ENCODE results near the gene GSTCD. TPM values are rescaled to one million over a fixed set of nuclear protein-coding genes. Genes with fewer than 3 reads are reported as not detected.

The GSTCD gene
- total and polyA plus RNA-seq, 2 experiments from 2014 or later, result 2.9 to 6.7 TPM

GRCh38 chr4:105815701-105816100 is 107.1 kb downstream of the GSTCD start:
- H3K27ac ChIP-seq, result no peak overlapping the region
- H3K9ac ChIP-seq, result no peak overlapping the region
- H4K20me1 ChIP-seq (ENCODE audit: insufficient read depth), result no peaks in the 10 kb centered on the region
- no peaks in the 10 kb centered on the region; the same call in 1 of the 2 replicates for H3K9me2 ChIP-seq (ENCODE audit: insufficient read depth)
- TF ChIP-seq EZH2phosphoT487 (IDR thresholded peaks at IDR 0.05; ENCODE audit: insufficient read depth, low read depth), result no peak
- no peak for TF ChIP-seq EZH2 (IDR thresholded peaks at IDR 0.05; ENCODE audit: insufficient read depth, poor library complexity, severe bottlenecking)
- no peaks in the 10 kb centered on the region for H3K27me3 ChIP-seq (replicated peaks; ENCODE audit: insufficient read depth)
- WGBS, 2 experiments (ENCODE audit: low coverage in 1 of 2, low lambda C conversion rate in 2 of 2, missing lambda C conversion rate in 2 of 2), result 15 to 21% methylated on average over 1 of the region's 1 CpG
- H3K4me3 ChIP-seq, result no peak overlapping the region
- no peaks in the 10 kb centered on the region for H3K79me2 ChIP-seq (ENCODE audit: insufficient read depth)
- in situ Hi-C loops (cut with MboI), result no loop called here
- H3K9me3 ChIP-seq (ENCODE audit: low read depth), result no peaks in the 10 kb centered on the region
- no peaks in the 10 kb centered on the region for H3K36me3 ChIP-seq (ENCODE audit: low read depth)
- H3K4me1 ChIP-seq (ENCODE audit: insufficient read depth), result no peaks in the 10 kb centered on the region
- no peaks in the 10 kb centered on the region for H3F3A ChIP-seq (ENCODE audit: insufficient read depth)
- H3K4me2 ChIP-seq (ENCODE audit: unreplicated experiment), result no peak overlapping the region
- H2AFZ ChIP-seq, result no peak overlapping the region
- no peak for DNase-seq

DNA sequence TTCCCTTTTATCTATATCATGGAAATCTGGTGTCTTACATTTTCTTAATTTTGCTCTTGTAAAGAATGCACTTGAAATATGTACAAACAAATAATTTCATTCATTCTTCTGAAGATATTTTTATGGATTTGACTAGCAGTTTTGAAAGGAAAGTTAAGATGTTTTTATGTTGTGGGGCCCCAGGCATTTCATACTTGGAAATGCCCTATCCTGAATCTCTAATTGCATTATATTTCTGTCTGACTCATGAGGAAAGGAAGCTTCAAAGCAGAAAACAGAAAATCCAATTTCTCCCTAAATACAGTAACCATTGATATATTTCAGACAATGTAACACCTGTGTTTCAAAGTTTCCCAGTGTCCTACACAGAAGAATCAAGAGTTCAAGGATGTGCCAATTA is 113.5 kb downstream of the GSTCD start:
- Histone ChIP-seq H3K27ac (no peak overlapping the region), H2AFZ (no peak overlapping the region), H3K27me3 (replicated peaks; ENCODE audit: insufficient read depth) (no peaks in the 10 kb centered on the region), H3K9me3 (ENCODE audit: low read depth) (no peaks in the 10 kb centered on the region), H3K4me1 (ENCODE audit: insufficient read depth) (no peaks in the 10 kb centered on the region), H3K4me3 (no peak overlapping the region), H3F3A (ENCODE audit: insufficient read depth) (no peaks in the 10 kb centered on the region), H4K20me1 (ENCODE audit: insufficient read depth) (no peaks in the 10 kb centered on the region), H3K36me3 (ENCODE audit: low read depth) (no peaks in the 10 kb centered on the region), H3K79me2 (ENCODE audit: insufficient read depth) (no peaks in the 10 kb centered on the region), H3K9me2 (ENCODE audit: insufficient read depth) (no peaks in the 10 kb centered on the region; the same call in 1 of the 2 replicates), H3K9ac (no peak overlapping the region), H3K4me2 (ENCODE audit: unreplicated experiment) (no peak overlapping the region)
- no peak for DNase-seq
- TF ChIP-seq EZH2 (IDR thresholded peaks at IDR 0.05; ENCODE audit: insufficient read depth, poor library complexity, severe bottlenecking), result no peak
- TF ChIP-seq EZH2phosphoT487 (IDR thresholded peaks at IDR 0.05; ENCODE audit: insufficient read depth, low read depth), result no peak
- in situ Hi-C loops (cut with MboI), result no loop called here

DNA sequence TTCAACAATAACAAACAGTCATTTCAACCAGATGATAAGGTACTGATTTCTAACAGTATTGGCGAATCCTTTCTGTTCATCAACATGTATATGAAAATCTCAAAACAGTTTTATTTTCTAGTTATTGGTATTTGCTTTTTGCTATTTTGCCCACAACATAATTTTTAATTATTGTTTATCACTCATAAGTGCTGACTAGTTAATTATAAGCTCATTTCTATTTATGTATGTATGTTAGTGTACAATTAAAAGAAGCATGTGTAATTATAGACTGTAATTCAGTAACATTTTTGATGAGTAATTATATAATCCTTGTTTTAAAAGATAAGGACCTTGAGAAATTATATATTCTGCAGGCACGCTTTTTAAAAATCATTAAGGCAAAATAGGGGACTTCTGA is 119.5 kb downstream of the GSTCD start:
- WGBS, 2 experiments (ENCODE audit: low coverage in 1 of 2, low lambda C conversion rate in 2 of 2, missing lambda C conversion rate in 2 of 2), result 100% methylated on average over 2 of the region's 2 CpGs

GRCh38 chr4:105831189-105831588 is 122.6 kb downstream of the GSTCD start:
- TF ChIP-seq EZH2 (IDR thresholded peaks at IDR 0.05; ENCODE audit: insufficient read depth, poor library complexity, severe bottlenecking), result no peak
- no peak for TF ChIP-seq EZH2phosphoT487 (IDR thresholded peaks at IDR 0.05; ENCODE audit: insufficient read depth, low read depth)
- Histone ChIP-seq H3K4me1 (ENCODE audit: insufficient read depth) (no peaks in the 10 kb centered on the region), H4K20me1 (ENCODE audit: insufficient read depth) (no peaks in the 10 kb centered on the region; the same call in 1 of the 2 replicates), H3K4me3 (no peak overlapping the region), H3K9me2 (ENCODE audit: insufficient read depth) (no peaks in the 10 kb centered on the region), H3F3A (ENCODE audit: insufficient read depth) (no peaks in the 10 kb centered on the region), H2AFZ (no peak overlapping the region), H3K9me3 (ENCODE audit: low read depth) (no peaks in the 10 kb centered on the region), H3K4me2 (ENCODE audit: unreplicated experiment) (no peak overlapping the region), H3K9ac (no peak overlapping the region), H3K27ac (no peak overlapping the region), H3K79me2 (ENCODE audit: insufficient read depth) (no peaks in the 10 kb centered on the region), H3K27me3 (replicated peaks; ENCODE audit: insufficient read depth) (no peaks in the 10 kb centered on the region), H3K36me3 (ENCODE audit: low read depth) (no peaks in the 10 kb centered on the region)
- DNase-seq, result no peak
- 99 to 100% methylated on average over 2 of the region's 2 CpGs for WGBS, 2 experiments (ENCODE audit: low coverage in 1 of 2, low lambda C conversion rate in 2 of 2, missing lambda C conversion rate in 2 of 2)
- in situ Hi-C loops (cut with MboI), result no loop called here

More for the DNA sequence above, 119.5 kb downstream of the GSTCD start:
- Histone ChIP-seq H3K36me3 (ENCODE audit: low read depth) (no peaks in the 10 kb centered on the region), H3K4me1 (ENCODE audit: insufficient read depth) (no peaks in the 10 kb centered on the region), H3K79me2 (ENCODE audit: insufficient read depth) (no peaks in the 10 kb centered on the region), H3K4me3 (no peak overlapping the region), H3K9ac (no peak overlapping the region), H3K4me2 (ENCODE audit: unreplicated experiment) (no peak overlapping the region), H3F3A (ENCODE audit: insufficient read depth) (no peaks in the 10 kb centered on the region), H4K20me1 (ENCODE audit: insufficient read depth) (no peaks in the 10 kb centered on the region; the same call in 1 of the 2 replicates), H2AFZ (no peak overlapping the region), H3K27ac (no peak overlapping the region), H3K9me3 (ENCODE audit: low read depth) (no peaks in the 10 kb centered on the region), H3K27me3 (replicated peaks; ENCODE audit: insufficient read depth) (no peaks in the 10 kb centered on the region), H3K9me2 (ENCODE audit: insufficient read depth) (no peaks in the 10 kb centered on the region)
- TF ChIP-seq EZH2phosphoT487 (IDR thresholded peaks at IDR 0.05; ENCODE audit: insufficient read depth, low read depth) (no peak), EZH2 (IDR thresholded peaks at IDR 0.05; ENCODE audit: insufficient read depth, poor library complexity, severe bottlenecking) (no peak)
- DNase-seq, result no peak
- in situ Hi-C loops (cut with MboI), result no loop called here

- in situ Hi-C loops (cut with MboI), result no loop called here
- Histone ChIP-seq H3K4me3 (no peak overlapping the region), H4K20me1 (ENCODE audit: insufficient read depth) (no peaks in the 10 kb centered on the region), H3K36me3 (ENCODE audit: low read depth) (no peaks in the 10 kb centered on the region), H3K79me2 (ENCODE audit: insufficient read depth) (no peaks in the 10 kb centered on the region), H3F3A (ENCODE audit: insufficient read depth) (no peaks in the 10 kb centered on the region), H3K4me2 (ENCODE audit: unreplicated experiment) (no peak overlapping the region), H3K27me3 (replicated peaks; ENCODE audit: insufficient read depth) (no peaks in the 10 kb centered on the region), H2AFZ (no peak overlapping the region), H3K9me3 (ENCODE audit: low read depth) (no peaks in the 10 kb centered on the region), H3K9me2 (ENCODE audit: insufficient read depth) (no peaks in the 10 kb centered on the region), H3K27ac (no peak overlapping the region), H3K4me1 (ENCODE audit: insufficient read depth) (no peaks in the 10 kb centered on the region), H3K9ac (no peak overlapping the region)
- no peak for TF ChIP-seq EZH2 (IDR thresholded peaks at IDR 0.05; ENCODE audit: insufficient read depth, poor library complexity, severe bottlenecking)
- TF ChIP-seq EZH2phosphoT487 (IDR thresholded peaks at IDR 0.05; ENCODE audit: insufficient read depth, low read depth), result no peak
- DNase-seq, result no peak
- WGBS, 2 experiments (ENCODE audit: low coverage in 1 of 2, low lambda C conversion rate in 2 of 2, missing lambda C conversion rate in 2 of 2), result 94 to 97% methylated on average over 6 of the region's 6 CpGs
Measured at GRCh38 chr4:105835177-105835576, 126.6 kb downstream of the GSTCD start.
